AG20443 (cell line): Measurements from ENCODE around the gene CFAP91.
"Not testable (repeated sequence)": the region's sequence is repeated elsewhere in the genome, so short reads cannot be mapped to it uniquely, and the experiment has no call there.

Source experiments
- DNase-seq: peaks from one replicate; pipeline ENCODE4 v3.0.0; 2012; ENCODE audit warnings: low spot score, mixed read lengths

The CFAP91 gene

GRCh38 chr3:119677641-119677934, 25.2 kb upstream of the CFAP91 start:
- DNase-seq: no peak

GRCh38 chr3:119678209-119678608, 24.6 kb upstream of the CFAP91 start:
- not testable (repeated sequence) for DNase-seq

DNA sequence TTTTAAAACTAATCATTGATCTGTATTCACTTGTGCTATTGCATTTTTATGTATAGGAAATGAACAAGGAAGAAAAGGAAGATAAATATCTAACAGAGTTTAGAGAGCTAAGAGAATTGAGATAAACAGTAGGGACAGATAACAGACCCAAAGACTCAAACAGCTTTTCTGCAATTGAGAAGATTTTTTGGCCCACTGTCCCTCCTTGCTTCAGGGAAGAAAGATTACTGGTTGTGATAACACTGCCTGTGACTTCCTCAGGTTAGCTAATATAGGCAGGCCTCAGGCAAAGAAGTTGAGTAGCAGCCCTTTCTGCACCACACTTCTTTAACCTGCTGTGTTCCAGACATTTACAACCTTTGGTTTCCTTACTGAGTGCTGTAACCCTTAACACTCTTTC, 22.9 kb upstream of the CFAP91 start:
- DNase-seq: no peak

GRCh38 chr3:119681279-119681678, 21.5 kb upstream of the CFAP91 start:
- DNase-seq: peak; percentile 57

DNA sequence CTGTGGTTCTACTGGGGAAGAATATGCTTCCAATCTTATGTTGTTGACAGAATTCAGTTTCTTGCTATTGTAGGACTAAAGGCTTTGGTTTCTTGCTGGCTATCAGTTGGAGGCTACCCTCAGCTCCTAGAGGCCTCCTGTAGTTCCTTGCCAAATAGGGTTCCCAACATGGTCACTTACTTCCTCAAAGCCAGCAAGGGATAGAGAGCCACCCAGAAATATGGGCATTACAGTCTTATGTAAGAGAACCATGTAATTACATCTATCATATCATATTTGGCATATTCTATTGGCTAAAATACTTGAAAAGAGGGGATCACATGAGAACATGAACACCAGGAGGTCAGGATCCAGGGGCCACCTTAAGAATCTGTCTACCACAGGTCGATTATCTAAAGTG, 19.4 kb upstream of the CFAP91 start:
- no peak for DNase-seq

- DNase-seq: peak; percentile 52
Measured at GRCh38 chr3:119690043-119690656, 12.7 kb upstream of the CFAP91 start.

GRCh38 chr3:119695480-119695879, 7.3 kb upstream of the CFAP91 start:
- peak; percentile 15 for DNase-seq

DNA sequence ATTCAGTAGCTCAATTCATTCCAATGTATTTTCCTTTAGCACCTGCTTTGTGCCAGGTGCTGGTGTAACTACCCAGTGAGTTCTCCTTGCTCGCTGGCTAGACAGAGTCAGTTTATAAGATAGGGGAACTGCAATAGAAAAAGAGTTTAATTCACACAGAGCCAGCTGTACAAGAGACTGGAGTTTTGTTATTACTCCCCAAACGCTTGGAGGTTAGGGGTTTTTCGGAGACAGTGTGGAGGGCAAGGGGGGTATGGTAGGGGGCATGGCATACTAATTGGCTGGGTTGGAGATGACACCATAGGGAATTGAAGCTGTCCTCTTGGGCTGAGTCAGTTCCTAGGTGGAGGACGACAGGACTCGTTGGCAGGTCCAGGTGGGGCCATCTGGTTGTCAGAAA, 5.4 kb upstream of the CFAP91 start:
- DNase-seq: no peak

DNA sequence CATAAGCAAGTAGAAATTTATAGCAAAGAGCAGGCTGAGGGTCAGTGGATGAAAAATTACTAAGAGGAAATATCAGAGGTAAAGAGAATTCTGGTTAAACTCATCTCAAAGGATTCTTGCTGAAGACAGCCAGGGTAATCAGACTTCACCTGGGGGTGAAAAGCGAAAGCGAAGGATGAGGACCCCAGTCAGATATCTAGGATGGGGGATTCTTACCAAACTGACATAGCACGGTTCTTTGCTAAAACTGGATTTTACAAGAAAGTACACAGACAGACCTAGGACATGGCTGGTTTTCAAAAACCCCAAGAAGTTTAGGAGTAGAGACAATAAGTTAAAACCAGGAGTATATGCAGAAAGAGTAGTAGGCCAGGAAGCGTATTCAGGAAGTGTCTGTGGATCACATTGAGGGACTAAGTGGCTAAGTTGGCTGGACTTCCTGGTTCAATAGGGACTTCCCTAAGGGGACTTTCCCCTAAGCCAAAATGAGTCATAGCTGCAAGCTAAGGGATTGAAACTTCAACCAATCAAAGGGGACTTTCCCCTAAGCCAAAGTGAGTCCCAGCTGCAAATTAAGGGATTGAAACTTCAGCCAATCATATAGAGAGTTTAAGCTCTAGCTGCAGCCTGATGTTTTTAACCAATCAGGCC, 2.4 kb upstream of the CFAP91 start:
- DNase-seq: no peak

DNA sequence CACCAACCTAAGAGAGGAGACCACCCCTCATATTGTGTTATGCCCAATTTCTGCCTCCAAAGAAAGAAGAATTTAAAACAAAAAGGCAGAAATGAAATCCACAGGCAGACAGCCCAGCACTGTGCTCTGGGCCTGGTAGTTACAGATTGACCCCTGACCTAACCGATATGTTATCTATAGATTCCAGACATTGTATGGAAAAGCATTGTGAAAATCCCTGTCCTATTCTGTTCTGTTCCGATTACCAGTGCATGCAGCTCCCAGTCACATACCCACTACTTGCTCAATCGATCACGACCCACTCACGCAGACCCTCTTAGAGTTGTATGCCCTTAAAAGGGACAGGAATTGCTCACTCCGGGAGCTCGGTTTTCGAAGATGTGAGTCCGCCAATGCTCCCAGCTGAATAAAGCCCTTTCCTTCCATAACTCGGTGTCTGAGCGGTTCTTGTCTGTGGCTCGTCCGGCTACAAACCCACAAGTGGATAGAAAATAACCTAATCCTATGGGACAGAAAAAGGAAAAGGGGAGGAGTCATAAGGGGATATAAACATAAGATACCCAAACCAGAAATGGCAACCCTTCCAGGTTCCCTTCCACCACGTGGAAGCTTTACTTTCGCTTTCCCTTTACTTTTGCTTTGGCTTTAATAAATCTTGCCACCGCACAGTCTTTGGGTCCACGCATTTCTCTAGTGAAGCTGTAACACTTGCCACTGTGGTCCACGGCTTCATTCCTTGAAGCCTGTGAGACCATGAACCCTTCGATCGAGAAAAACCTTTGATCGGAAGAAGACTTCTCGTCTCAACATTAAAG, 1.7 kb upstream of the CFAP91 start:
- no peak for DNase-seq

DNA sequence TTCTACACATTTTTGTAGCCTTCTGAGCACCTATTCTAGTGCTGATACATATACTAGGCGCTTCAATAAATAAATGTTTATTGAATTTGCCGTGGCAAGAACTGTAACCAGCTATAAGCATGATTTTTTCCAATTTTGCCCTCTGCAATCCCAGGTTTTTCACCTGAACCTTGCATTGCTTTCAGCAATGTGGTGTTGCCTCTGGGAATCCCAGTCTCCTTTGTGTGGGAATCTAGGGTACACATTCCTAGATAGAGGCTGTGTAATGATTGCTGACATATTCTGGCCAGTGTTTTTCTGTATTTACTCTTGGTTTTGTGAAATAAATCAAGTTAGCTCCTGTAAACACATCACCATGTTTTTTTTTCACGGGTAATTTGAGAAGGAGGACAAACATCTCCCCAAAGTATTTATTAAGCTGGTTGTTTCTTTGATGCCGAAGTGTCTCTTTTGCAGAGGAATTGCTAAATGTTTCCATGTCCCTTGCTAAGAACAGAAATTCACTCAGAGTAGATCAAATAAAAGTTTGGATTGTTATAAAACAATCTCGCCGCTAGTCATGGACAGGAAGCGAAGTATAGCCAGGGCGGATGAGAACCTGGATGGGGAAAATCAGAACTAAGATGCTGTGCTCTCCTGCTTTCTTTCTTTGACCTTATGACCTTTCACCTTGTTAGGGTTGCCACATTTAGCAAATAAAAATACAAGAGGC, 1.2 kb downstream of the CFAP91 start:
- no peak for DNase-seq

DNA sequence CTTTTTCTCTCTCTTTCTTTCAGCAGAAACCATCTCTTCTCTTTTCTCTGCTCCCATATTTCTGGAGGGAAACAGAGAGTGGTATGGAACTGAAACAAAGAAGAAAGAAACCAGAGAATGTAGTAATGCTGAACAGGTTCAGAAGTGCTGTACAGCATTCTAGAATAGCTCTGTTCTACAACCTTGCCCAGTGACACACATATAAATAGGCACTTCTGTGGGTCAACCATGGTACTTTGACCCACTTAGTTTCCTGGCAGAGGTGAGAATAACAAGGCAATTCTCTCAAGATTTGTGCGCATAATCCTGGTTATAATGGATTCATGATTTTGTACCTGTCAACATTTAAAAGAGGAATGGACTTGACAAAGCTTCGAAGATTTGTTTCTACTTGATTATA, 12.3 kb downstream of the CFAP91 start:
- DNase-seq: no peak

DNA sequence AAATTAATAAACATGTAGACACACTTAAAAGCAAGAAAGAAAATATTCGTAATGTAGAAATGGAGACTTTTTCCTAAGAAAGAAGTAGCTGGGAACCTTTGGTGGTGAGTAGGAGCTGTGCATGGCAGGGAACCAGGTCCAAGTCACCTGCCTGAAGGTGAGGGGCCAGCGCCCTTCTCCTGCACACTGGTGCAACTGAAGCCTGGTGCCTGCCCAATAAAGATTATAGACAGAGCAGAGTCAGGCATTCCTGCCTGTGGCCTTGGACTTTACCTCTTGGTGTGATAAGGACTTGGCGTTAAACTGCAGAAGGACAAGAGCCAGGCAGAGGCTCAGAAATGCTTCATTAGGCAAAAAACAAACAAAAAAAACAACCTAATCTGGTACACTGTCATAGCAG, 14.2 kb downstream of the CFAP91 start:
- DNase-seq: no peak

DNA sequence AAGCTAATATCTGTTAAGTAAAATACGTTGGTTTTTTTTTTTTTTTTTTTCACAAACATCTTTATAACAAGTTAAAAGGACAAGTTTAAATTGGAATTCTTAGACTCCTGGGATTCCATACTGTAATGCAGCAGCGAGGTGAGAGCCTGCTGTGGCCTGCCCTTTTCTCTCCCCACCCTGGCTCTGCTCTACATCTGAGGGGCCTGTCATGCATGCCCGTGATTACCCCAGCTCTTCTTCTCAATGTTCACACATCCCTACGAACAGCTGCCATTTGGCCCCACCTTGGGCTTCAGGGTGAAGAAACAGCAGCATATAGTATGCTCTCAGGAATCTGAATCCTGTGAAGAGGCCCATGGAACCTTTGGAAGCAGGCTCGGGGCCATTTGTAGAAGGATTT, 14.7 kb downstream of the CFAP91 start:
- DNase-seq: no peak

DNA sequence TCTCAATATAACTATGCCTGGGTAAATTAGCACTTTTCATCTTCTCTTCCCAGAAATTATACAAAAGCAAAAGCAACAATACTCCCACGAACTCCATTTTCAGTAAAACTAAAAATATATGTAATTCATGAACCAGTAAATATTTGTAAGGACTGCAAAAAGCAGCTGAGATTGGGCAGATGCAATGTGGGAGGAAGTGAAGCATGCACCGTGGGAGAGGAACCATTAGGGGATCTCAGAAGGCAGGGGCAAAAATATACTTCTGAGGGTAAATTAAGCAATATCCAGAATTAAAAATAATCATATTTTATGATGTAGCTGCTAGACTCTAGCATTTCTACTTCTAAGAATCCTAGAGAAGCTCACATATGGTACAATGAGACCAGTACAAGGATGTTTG, 20.2 kb downstream of the CFAP91 start:
- no peak for DNase-seq

GRCh38 chr3:119726909-119727308, 24.1 kb downstream of the CFAP91 start:
- no peak for DNase-seq

DNA sequence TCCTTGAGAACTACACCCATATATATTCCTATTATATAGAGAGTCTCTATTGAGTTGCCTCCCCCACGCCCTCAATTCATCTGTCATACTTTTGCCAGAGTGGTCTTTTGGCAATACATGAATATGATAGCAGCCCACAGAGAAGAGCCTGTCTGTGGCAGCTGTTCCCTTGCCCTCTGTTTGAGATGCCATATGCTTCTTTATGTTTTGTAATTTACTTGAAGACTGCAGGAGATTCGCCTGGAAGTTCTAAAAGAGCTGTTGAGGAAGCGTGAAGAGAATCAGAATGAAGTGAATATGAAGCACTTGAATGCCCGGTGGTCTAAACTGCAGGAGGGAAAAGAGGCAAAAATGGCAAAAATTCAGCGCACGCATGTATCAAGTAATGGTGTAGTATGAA, 27.2 kb downstream of the CFAP91 start:
- DNase-seq: no peak

GRCh38 chr3:119731560-119732343, 28.9 kb downstream of the CFAP91 start:
- DNase-seq: peak; percentile 53

DNA sequence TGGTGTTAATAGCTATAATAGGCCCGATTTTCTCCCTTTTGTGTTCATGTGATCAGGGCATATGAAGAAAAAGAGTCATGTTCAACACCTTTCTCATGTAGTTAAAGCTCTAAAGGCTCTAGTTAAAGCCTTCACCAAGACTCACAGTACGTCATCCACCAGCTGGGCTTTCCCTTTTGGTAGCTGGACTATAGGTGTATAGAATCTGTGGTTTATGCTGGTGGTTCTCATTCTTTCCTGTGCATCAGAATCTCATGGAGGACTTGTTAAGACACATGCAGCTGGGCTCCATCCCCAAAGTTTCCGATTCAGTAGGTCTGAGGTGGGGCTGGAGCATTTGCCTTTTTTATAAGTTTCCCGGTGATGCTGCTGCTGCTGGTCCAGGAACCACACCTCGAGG, 31.0 kb downstream of the CFAP91 start:
- DNase-seq: no peak

DNA sequence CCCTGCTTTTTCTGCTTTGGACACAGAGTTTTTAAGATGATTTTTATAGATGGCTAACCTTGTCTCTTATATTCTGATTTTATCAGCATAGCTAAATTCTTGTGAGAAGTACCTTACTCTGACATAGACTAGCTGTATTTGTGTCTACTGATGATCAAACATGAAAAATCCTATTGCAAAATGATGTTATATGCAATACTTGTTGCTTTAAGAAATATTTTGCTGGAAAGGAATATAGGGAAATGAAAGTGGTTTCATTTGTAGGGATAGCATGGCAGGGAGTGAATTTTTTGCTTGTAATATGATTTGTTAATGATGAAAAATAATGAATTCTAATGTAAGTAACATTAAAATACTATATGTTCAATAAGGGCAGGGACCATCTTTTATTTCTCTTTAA, 35.9 kb downstream of the CFAP91 start:
- no peak for DNase-seq

GRCh38 chr3:119741657-119742590, 39.1 kb downstream of the CFAP91 start:
- DNase-seq: no peak
